Dedifferentiated amniotic fluid mesenchymal stem cell (primary cell): ENCODE measurements around the gene DNAJB8.

Experiments used
- DNase-seq: peaks from one replicate; pipeline ENCODE4 v3.0.0-alpha.2; 2016; ENCODE audit errors: extremely low spot score

Gene DNAJB8

DNA sequence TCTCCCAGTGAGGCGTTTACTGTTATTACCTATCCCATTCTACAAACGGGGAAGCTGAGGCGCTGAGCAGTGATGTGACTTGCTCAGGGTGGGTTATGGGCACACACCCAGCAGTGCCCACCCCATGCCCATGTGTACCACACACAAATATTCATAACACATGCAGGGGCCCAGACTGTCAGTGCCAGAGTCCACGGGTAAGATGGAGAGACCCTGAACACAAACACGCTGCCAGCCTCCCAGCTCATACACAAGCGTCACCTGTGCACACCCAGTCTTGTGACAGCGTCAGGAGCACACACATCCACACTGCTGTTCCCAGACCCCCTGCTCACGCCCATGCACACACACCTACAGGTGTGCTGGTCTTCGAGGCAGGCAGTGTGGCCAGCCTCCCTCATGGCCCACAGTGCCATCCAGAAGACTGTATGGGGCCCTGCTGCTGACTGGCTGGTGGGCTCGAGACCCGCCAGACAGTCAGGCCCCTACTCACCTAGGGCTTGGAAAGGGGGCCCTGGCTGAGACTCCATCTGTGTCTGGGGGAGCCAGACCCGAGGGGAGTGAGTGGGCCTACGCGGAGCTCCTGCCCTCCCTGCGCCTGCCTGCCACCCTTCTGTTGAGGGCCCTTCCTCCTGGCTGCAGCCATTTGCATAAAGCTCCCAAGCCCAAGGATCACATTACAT is 39.4 kb downstream of the DNAJB8 start:
- no peak for DNase-seq

DNA sequence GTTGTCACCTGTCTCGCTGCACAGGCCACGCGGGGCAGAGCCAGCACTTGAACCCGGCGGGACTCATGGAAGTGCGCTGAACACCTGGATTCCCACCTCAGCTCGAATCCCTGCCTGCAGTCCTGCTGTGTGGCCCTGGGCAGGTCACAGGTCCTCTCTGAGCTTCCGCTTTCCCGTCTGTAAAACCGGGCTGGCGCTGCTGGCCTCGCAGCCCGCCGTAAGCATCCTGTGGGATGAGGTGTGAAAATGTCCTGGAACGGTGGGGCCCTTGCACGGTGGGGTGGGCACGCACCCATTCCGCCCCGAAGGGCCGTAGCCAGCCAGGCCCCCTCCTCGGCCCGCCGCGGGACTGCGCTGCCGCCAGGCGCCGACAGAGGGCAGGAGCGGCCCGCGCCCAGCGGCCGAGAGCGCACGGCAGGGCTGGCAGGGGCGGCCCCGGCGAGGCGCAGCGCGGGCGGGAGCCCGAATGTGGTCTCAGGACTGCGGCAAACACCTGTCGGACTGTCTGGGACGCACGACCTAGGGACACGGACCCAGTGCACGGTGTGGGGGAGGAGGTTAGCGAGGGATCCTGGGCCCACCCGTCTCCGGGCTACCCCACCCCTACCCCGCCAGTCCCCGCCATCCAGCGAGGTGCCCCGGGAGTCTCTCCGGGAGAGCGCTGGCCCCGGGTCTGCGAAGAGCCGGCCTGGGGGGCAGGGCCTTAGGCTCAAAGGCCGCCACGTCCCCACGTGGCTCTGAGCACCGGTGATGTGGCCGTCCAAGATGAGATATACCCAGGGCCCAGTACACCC is 40.4 kb downstream of the DNAJB8 start:
- DNase-seq, result no peak

DNA sequence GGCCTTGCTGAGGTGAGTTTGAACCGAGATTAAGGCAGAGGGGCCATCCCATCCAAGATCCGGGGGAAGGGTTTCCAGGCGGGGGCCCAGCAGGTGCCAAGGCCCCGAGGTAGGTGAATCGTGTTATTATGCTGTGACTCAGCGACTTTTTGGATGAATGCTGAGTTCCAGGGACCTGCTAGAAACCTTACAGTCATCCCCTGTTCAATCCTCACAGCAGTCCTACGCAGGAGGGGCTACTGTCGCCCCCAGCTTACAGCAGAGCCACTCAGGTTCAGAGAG is 40.9 kb downstream of the DNAJB8 start:
- DNase-seq, result no peak

DNA sequence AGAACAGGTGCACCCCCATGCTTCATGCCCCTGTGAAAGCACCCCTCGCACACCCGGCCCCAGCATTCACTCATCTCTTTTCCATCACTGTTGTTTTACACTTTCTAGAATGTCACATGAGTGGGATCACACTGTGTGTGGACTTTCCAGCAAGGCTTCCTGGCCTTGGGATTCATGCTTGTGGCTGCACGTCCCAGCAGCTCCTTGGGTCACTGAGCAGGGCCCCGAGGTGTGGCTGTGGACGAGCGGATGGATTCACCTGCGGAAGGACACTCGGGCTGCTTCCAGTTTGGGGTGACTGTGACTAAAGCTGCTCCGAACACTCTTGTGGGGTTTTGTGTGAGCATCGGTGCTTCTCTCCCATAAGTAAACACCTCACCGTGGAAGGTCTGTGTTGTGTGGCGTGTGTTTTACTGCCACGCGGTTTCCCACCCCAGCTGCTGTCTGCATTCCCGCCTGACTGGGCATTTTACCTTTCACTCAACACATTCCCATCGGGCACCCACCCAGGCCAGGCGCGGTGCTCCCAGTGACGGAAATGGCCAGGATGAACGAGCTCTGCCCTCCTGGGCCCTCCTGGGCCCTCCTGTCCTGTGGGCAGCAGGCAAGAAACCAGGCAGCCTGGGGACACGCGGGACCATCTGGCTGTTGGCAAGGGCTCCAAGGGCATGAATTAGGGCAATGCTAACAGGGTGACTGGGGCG is 41.4 kb downstream of the DNAJB8 start:
- DNase-seq, result no peak

DNA sequence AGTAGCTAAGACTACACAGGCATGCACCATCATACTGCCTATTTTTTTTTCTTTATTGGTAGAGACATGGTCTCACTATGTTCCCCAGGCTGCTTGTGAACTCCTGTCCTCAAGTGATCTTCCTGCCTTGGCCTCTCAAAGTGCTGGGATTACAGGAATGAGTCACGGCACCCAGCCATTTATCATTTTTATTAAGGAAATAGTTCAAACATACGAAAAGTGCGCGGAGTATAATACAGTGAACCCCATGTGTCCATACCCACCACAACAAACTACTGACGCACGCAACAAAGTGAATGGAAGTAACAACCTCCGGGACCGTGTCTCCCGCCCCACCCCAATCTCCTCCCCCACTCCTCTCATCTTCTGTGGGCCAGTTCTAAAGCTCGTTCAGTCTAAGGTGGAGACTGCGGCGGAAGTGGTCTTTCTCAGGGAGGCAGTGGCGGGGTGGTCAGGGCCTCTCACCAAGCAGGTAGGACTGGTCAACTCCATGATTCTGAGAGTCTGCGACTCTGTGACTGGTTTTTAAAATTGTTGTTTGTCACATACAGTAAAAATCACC is 42.1 kb downstream of the DNAJB8 start:
- no peak for DNase-seq

DNA sequence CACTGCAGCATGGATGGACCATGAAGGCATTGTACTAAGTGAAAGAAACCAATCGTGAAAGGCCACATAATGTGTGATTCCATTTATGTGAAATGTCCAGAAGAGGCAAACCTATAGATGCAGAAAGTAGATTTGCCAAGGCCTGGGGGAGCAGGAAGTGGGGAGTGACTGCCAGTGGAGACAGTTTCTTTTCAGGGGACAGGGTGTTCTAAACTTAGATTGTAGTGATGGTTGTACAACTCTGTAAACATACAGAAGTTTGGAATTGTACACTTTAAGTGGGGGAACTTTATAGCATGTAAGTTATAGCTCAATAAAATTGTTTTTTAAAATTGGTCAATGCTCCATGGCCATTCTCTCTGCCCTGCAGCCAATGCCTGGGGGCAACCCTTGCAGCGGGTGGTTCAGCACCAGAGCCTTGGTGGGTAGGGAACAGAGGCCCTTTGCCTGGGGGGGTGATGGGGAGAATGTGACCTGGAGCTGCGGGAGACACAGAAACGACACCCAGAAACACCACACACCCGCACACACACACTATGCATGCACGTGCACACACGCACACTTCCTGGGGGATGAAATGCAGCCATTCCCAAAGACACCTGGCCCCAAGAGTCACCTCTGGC is 43.1 kb downstream of the DNAJB8 start:
- DNase-seq, result no peak

DNA sequence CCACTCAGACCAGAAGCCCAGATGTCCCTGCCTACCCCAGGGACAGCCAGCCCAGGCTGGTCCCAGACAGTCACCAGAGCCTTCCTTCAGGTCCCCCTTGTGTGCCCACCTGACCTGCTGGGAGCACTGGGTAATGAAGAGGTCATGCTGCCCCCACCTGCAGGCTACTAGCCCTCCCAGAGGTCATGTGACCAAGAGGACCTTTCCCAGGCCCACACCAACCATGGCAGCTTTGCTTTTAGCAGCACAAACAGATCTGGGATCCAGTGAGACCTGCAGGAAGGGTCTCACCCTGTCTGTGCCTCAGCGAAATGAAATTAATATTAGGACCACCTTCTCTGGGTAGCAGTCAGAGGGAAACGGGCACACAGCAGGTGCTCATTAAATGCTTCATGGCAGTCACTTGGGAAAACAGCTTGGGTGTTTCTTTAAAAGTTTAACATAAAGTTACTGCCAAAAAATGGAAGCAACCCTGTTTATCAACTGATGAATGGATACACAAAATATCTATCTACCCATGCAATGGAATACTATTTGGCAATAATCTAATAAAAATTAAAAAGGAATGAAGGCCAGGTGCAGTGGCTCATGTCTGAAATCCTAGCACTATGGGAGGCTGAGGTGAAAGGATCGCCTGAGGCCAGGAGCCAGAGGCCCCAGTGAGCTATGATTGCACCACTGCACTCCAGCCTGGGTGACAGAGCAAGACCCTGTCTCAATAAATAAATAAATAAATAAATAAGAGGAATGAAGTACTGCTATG is 43.7 kb downstream of the DNAJB8 start:
- DNase-seq, result no peak

DNA sequence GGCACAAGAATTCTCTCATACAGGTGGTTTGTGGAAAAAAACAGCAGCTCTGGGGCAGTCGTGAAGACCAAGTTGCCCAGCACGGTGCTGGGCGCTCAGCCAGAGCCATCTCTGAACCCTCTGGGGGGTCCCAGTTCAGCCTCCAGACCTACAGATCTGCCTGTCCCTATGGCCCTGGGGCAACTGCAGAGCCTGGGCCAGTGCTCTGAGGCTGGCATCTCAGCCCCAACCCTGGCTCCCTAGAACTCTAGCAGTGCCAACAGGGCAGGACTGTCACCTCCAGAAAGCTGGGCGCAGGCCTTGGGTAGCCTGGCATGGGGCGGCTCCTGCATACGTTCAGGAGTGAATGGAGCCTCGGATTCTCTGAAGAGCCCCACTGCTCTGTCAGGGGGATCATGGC is 44.7 kb downstream of the DNAJB8 start:
- DNase-seq, result no peak

DNA sequence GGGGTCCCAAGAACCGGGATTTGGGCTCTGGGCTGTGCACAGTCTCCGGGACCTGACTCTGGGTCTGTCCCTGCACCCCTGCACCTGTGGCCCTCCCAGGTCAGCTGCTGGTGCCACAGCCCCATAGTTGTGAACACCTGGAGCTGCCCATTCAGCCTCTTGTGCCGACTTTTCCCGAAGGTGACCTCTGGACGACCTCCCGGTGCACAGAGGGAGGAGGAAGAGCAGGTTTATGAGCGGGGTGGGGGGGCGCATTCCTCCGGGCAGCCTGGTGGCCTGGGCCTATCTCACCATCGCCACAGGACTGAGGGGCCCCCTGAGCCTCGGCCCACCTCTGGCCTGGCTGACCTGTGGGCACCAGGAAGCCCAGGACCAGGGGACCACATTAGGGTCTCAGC is 45.3 kb downstream of the DNAJB8 start:
- DNase-seq, result no peak

DNA sequence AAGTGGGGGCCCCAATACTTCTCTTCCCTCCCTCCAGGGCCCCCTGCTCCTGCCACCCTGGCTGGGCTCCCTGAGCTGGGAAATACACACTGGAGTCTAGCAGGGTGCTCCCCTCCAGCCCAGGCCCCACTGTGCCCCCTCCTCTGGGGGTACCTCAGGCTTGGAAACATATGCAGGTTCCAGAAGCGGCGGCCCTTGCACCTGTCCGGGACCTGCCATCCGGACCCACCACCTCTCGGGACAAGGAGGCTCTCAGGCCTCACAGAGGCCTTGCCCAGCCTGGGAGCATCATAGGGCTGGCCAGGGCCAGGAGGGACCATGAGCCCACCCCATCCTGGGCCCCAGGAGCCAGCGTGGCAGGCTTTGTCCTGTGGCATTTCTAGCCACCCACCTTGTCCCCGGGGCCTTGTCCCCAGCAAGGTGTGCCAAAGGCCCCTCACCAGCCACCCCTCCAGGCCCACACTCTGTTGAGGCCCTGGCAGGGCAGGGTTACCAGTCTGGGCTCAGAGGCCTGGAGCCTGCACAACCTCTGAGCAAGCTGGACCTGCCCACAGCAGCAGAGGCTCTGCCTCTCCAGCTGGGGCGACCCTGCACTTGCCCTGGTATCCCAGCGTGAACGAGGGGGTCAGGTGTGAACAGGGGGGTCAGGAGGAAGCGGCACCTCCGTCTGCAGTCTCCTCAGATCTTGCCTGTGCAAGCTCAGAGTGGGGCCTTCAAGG is 45.8 kb downstream of the DNAJB8 start:
- no peak for DNase-seq

DNA sequence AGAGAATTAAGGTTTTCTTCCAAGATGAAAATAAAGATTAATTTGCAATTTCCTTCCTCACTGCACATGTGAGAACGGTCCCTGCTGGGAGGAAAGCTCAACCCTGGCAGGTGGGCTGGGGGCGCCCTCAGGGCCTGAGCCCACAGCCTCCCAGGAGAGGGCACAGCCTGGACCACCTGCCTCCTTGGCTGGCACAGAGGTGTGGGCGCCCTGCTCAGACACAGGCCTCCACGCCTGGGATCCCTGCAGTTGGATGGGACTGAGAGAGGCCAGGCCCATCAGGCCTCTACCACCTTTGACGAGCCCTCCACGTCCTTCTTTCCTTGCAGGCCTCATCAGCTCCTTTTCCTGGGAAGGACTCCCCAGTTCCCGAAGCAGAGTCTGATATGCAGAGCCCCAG is 46.4 kb downstream of the DNAJB8 start:
- DNase-seq, result no peak

DNA sequence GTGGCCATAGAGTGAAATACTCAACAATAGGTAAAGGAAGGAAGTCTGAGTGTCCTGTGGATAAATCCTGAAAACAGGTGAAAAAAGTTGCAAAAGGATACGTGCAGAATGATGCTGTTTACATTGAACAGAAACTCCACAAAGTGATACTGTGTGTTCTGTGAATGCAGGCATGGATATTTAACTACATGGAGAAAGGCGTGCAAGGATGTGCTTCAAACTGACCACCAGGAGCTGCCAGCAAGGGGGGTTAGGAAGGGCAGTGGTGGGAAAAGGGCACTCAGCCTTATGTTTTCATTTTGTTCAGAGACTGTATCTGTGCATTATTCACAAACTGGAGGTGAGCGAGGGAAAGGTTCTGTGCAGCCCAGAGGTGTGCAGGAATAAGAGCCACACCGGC is 47.4 kb downstream of the DNAJB8 start:
- DNase-seq, result no peak

DNA sequence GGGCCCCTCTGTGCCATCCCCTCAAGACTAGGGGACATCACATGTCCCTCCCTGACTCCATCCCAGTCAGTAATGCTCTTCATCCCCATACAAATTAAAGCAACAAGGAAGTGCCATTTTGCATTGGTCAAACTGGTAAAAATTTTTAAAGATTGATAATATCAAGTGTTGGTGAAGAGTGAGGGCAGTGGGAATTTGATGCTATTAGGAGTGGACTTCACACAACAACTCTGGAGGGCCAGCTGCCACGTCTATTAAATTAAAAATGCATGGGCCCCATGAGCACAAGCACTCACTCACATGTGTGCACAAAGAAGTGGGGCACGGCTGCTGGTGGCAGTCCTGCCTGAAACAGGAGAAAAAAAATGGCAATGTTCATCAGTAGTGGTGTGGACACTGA is 47.8 kb downstream of the DNAJB8 start:
- DNase-seq, result no peak

DNA sequence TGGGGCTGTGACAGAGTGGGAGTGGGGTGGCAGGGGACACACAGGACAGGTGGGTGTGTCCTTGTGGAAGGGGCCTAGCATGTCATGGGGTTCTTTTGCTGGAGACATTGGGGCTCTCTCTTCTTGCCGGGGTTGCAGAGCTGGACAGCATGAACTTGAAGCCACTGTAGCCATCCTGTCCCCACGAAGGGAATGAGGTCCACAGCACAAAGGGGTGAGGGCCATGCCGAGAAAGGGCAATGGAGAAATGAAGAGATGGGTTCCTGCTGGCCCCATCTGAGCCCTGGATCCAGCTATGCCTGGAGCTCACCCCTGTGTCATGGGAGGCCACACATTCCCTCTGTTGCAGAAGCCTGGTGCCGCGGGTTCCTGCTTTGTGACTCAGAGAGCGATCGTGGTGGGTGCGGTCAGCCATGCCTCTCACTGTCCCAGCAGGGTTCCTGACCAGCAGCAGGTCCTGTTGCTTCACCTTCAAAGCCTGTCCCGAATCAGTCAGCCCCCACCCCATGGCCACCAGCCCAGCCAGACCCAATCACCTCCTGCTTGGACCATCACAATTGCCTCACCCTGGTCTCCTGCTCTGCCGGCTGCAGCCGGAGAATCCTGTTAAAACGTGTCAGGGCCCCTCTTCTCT is 50.0 kb downstream of the DNAJB8 start:
- peak; percentile 33 for DNase-seq

DNA sequence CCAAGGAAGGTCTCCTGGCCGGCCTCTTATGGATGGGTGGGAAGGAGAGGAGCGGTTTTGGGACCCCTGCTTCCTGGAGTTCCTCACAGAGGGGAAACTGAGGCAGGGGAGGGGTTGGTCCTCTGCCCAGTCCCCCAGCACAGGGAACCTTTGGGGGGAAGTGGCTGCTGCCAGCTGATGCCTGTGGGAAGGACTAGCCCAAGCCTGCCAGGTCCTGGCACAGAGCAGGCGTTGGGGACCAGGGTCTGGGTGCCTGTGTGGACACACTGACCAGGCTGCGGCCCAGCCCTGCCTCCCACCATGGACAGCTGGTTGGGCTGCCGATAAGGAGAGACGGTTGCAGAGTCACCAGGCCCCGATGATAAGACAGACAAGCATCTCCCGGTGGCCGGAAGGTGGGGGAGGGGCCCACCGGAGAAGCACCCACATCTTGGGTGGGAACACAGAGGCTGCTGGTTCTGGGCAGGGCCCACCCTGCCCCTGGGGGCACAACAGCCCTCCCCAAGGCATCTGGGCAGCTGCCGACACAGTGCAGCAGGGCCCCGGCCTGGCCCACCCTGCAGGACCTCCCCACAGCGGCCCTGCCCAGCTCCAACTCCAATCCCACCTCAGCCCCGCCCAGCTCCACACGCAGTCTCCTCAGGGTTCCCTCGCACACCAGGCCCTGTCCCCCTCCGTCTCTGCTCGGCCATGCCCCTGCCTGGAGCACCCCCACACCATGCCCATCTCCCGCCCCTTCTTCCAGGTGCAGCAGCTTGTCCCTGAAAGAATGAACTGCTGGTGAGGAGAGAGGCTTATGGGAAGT is 50.7 kb downstream of the DNAJB8 start:
- no peak for DNase-seq

DNA sequence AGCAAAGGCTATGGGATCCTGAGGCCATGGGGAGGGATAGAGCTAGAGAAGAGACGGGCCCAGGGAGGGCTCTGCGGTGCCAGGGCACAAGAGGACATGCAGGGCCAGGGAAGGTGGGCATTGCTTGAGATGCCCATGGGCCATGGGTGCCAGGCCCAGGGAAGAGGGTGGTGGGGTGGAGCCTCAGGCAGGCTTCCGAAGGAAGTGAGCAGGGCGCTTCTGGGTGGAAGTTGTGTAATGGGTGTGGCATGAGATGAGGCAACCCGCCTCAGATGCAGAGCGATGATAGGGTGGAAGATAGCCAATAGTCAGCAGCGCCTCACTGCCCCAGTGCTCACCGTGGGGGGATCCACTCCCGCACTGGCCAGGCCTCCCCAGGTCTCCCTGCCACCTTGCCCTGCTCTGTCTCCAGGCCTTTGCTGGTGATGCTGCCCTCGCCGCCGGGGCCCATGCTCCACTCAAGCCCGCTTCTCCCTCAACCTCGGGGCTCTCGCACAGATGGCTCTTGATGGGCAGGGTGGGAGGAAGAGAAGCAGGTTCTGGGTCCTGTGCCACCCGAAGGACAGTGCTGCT is 51.4 kb downstream of the DNAJB8 start:
- DNase-seq, result no peak

DNA sequence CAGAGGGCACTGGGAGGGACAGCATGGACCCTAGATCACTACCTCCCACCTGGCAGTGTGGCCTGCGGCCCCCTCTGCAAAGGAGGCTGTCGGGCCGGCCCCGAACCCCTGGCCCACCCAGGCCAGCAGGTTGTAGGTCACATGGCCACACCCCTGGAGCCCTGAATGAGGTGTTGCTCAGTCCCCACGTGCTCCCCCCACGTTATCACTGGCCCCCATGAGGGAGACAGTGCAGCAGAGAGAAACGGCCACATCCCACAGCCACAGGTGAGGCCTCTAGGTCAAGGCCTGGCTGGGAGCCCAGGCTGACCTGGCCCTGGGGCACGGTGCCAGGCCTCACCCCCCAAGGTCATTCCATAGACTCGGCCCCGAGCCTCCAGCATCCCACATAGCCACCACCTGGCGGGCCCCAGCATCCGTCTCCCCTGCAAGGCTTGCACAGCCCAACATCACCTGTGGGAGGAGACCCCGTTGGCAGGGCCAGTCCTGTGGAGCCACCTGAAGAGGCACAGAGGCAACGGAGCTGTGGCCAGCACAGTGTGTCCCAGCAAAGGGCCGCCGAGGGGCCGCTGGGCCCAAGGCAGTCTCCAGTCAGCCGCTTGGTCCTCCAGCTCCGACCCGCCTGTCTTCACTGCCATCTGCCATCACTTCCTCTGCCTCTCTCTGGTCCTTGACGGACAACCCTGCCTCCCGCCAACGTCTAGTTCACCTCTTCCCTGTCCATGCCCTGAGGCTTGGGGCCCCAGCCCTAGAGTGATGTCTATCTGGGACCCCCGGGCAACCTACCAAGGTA is 53.1 kb downstream of the DNAJB8 start:
- DNase-seq, result no peak

DNA sequence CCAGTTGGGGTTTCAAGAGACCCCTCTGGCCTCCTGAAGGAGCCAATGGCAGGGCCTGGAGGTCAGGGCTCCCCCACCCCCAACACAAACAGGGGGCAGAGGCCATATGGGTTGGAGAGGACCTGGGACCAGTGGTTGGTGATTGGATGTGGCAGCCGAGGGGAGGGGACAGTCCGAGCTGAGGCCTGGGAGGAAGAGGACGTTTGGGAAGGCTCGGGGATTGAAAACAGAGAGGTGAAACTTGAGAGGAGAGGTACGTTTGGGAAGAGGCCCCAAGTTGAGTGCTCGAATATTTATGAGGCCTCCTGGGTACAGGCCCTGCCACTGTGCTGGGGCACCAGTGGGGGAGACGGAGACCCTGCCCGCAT is 53.7 kb downstream of the DNAJB8 start:
- DNase-seq, result no peak
